GM19328 (cell line): ENCODE data around the gene ZNF385C.
A peak's percentile ranks its signal among the peaks of the same experiment; 100 is the strongest.

Experiments
- ATAC-seq: cut with Tn5 transposase; IDR thresholded peaks from one replicate; pipeline ENCODE4 v1.9.1; 2021; ENCODE audit warnings: mild to moderate bottlenecking, moderate library complexity; ENCODE audit not compliant: unreplicated experiment

Gene ZNF385C

GRCh38 chr17:42125565-42125964 lies 27.3 kb upstream of the ZNF385C start:
- ATAC-seq: no peak

- ATAC-seq: no peak
Measured at GRCh38 chr17:42124256-42124655, 26.0 kb upstream of the ZNF385C start.

GRCh38 chr17:42122371-42123303 lies 24.4 kb upstream of the ZNF385C start, which contains the start of gene HSPB9:
Gene HSPB9 (plus strand): TSS chr17:42122804. CDS start chr17:42122851, 47 bp downstream.
- ATAC-seq: no peak

GRCh38 chr17:42120770-42121769 lies 22.8 kb upstream of the ZNF385C start, which contains the start of gene KAT2A:
Gene KAT2A (minus strand): TSS chr17:42121367. CDS start chr17:42121304, 63 bp downstream.
- ATAC-seq: peak; percentile 72

- ATAC-seq: no peak
Measured at GRCh38 chr17:42120161-42120769, 22.0 kb upstream of the ZNF385C start.

GRCh38 chr17:42119301-42119700 lies 21.0 kb upstream of the ZNF385C start:
- ATAC-seq: no peak

- no peak for ATAC-seq
Measured at GRCh38 chr17:42118545-42118944, 20.3 kb upstream of the ZNF385C start.

GRCh38 chr17:42118126-42118510 lies 19.8 kb upstream of the ZNF385C start:
- ATAC-seq: no peak

- ATAC-seq: no peak
Measured at GRCh38 chr17:42117397-42118125, 19.3 kb upstream of the ZNF385C start.

- no peak for ATAC-seq
Measured at GRCh38 chr17:42116705-42117396, 18.6 kb upstream of the ZNF385C start.

GRCh38 chr17:42114118-42114517 lies 15.8 kb upstream of the ZNF385C start:
- no peak for ATAC-seq

GRCh38 chr17:42113293-42114069 lies 15.2 kb upstream of the ZNF385C start:
- no peak for ATAC-seq

GRCh38 chr17:42112552-42113176 lies 14.4 kb upstream of the ZNF385C start, which contains the start of gene DHX58:
Gene DHX58 (minus strand): TSS chr17:42112714. CDS start chr17:42111892, 822 bp downstream.
- ATAC-seq: peak; percentile 48

- ATAC-seq: no peak
Measured at GRCh38 chr17:42111871-42112551, 13.7 kb upstream of the ZNF385C start.

GRCh38 chr17:42111265-42111636 lies 13.0 kb upstream of the ZNF385C start:
- no peak for ATAC-seq

GRCh38 chr17:42110301-42111264 lies 12.3 kb upstream of the ZNF385C start:
- ATAC-seq: no peak
